ENCODE results near the gene GRIN3A.
"Not testable (repeated sequence)": the region's sequence is repeated elsewhere in the genome, so short reads cannot be mapped to it uniquely, and the experiment has no call there.

Gene GRIN3A

DNA sequence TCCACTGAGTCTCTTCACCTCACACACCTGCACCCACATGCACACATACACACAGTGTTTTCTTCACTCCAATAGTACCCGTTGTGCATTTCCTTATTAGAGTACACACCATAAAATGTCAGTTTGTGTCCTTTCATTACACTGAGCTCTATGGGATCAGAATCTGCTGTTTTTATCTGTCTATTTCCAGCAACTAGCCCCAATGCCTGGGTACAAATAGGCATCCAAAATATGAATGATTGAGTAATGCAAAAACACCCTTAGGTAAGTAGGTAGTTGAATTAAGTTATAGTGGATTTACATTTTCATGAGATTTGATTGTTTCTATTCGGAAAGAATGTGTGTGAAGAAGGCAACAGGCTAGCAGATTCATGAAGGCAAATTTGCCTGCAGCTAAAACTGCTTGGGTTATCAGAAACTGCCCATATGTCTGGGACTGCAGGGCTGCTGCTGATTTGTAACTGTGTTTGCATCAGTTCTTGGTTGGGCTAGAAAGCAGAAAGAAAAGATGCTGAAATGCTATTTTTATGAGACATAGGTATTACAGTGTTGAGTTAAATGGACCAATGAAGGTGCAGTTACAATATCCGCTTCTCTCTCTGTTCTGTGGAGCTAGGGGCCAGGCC, 170.6 kb downstream of the GRIN3A start:
- Histone ChIP-seq H3K9me3 (no peaks in the 10 kb centered on the region), H3K27me3 (no peaks in the 10 kb centered on the region), H3K27ac (no peak overlapping the region), H3K36me3 (peaks cover 73% of the 10 kb centered on the region), H3K4me1 (ENCODE audit: control insufficient read depth in 1 of 2, insufficient read depth in 1 of 2, low read depth in 1 of 2, low read length in 1 of 2) (peaks cover 3 to 5% of the 10 kb centered on the region in 2 experiments), H3K4me3 (ENCODE audit: low read depth in 1 of 2, low read length in 1 of 2) (no peak overlapping the region)
- TF ChIP-seq, protein P1, sequence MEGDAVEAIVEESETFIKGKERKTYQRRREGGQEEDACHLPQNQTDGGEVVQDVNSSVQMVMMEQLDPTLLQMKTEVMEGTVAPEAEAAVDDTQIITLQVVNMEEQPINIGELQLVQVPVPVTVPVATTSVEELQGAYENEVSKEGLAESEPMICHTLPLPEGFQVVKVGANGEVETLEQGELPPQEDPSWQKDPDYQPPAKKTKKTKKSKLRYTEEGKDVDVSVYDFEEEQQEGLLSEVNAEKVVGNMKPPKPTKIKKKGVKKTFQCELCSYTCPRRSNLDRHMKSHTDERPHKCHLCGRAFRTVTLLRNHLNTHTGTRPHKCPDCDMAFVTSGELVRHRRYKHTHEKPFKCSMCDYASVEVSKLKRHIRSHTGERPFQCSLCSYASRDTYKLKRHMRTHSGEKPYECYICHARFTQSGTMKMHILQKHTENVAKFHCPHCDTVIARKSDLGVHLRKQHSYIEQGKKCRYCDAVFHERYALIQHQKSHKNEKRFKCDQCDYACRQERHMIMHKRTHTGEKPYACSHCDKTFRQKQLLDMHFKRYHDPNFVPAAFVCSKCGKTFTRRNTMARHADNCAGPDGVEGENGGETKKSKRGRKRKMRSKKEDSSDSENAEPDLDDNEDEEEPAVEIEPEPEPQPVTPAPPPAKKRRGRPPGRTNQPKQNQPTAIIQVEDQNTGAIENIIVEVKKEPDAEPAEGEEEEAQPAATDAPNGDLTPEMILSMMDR (IDR thresholded peaks at IDR 0.05): no peak

DNA sequence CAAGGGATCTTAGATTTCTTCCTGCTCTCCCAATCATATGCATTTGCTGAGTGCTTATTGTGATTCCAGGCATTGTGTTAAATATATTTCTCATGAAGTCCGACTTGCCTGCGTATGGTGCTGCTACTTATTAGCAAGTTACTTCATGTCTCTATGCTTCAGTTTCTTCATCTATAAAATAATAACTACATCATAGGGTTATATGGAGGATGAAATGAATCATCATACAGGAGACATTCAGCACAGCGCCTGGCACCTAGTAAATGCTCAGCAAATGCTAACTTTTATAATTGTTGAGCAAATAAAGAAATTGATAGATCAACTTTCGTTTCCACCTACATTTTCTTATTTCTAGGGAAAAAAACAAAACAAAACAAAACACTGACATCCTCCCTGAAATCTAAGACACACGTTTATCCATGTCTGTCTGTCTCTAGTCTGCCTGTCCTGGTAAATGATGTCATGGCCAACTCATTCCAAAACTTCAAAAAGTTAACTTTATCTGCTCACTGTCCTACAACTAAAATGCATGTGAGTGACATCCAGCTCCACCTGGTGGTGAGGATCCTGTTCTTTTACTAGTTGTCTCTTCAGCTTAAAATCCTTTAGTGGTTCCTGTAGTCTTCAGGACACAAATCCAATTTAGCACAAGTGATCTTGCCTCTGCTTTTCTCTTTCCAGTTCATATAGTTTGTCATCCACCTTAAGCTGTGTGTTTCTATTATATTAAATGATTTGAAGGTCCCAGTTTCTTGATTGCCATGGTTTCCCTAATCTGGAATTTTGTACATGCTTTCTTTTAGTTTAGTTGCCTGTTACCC, 171.3 kb downstream of the GRIN3A start:
- Histone ChIP-seq H3K4me3 (ENCODE audit: low read depth in 1 of 2, low read length in 1 of 2) (no peak overlapping the region), H3K9me3 (no peaks in the 10 kb centered on the region), H3K27me3 (no peaks in the 10 kb centered on the region), H3K4me1 (ENCODE audit: control insufficient read depth in 1 of 2, insufficient read depth in 1 of 2, low read depth in 1 of 2, low read length in 1 of 2) (no peaks in the 10 kb centered on the region), H3K27ac (no peak overlapping the region), H3K36me3 (peaks cover 80% of the 10 kb centered on the region)
- TF ChIP-seq, protein P1 (IDR thresholded peaks at IDR 0.05): no peak

DNA sequence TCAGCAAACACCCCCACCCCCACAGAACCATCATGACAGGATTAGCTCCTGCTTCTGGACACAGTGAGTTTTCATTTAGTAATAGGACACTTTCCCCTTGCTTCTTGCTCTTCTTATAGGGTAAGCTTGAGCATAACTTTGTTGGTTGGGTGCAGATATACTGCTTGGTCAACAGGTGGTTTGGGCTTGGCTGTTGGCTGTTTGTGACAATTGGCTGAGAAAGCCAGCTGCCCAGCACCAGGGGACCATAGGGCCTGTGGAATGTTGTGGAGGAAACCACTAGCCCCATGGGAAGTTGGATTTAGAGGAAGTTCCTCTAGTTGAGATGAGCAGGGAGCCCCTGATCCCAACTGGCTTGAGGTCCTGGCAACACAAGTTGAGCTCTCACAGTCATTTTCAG, 174.2 kb downstream of the GRIN3A start:
- H3K36me3 ChIP-seq: peaks cover 90% of the 10 kb centered on the region
- H3K27me3 ChIP-seq: no peaks in the 10 kb centered on the region
- H3K27ac ChIP-seq: no peak overlapping the region
- H3K9me3 ChIP-seq: no peaks in the 10 kb centered on the region
- no peak overlapping the region for H3K4me3 ChIP-seq (ENCODE audit: low read depth in 1 of 2, low read length in 1 of 2)
- TF ChIP-seq, protein P1 (IDR thresholded peaks at IDR 0.05): no peak
- H3K4me1 ChIP-seq (ENCODE audit: control insufficient read depth in 1 of 2, insufficient read depth in 1 of 2, low read depth in 1 of 2, low read length in 1 of 2): no peaks in the 10 kb centered on the region

DNA sequence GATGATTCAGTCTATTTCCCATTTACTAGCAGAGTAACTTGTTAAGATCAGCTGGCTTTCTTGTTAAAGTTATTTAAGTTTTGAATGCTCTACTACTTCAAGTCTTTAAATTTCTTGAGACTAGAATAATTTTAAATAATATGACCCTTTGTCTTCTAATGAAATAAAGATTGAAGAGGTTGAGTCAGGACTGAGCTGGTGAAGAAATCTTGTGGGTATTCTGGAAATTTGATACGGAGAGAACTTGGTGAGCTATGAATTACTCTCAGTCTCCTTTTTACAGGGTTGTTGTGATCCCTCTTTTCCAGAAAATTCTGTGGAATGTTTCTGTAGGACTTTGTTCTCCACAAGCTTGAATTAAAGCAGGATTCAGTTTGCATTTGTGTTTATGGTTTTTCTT, 175.5 kb downstream of the GRIN3A start:
- Histone ChIP-seq H3K27me3 (no peaks in the 10 kb centered on the region), H3K27ac (no peak overlapping the region), H3K4me1 (ENCODE audit: control insufficient read depth in 1 of 2, insufficient read depth in 1 of 2, low read depth in 1 of 2, low read length in 1 of 2) (no peaks in the 10 kb centered on the region), H3K36me3 (peaks cover 88% of the 10 kb centered on the region), H3K9me3 (no peaks in the 10 kb centered on the region), H3K4me3 (ENCODE audit: low read depth in 1 of 2, low read length in 1 of 2) (no peak overlapping the region)
- TF ChIP-seq, protein P1 (IDR thresholded peaks at IDR 0.05): no peak

DNA sequence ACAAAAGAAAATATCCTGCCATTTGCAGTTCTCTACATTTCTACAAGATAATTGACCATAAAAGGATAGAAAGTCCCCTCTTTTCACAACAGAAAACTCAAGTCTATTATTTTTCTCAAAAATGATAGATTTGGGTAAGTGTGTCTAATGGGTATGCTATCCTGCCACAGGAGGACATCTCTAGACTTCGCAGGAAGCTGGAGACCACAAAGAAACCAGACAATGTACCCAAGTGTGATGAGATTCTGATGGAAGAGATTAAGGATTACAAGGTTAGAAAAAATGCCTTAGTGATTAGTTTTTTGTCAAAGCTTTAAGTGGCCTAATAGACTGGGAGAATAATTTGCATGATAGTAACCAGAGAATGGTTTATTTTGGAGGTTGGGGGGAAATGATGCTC, 176.7 kb downstream of the GRIN3A start:
- no peaks in the 10 kb centered on the region for H3K9me3 ChIP-seq
- H3K36me3 ChIP-seq: peaks cover 88% of the 10 kb centered on the region
- no peaks in the 10 kb centered on the region for H3K27me3 ChIP-seq
- no peaks in the 10 kb centered on the region for H3K4me1 ChIP-seq (ENCODE audit: control insufficient read depth in 1 of 2, insufficient read depth in 1 of 2, low read depth in 1 of 2, low read length in 1 of 2)
- H3K27ac ChIP-seq: no peak overlapping the region
- H3K4me3 ChIP-seq (ENCODE audit: low read depth in 1 of 2, low read length in 1 of 2): no peak overlapping the region
- TF ChIP-seq, protein P1 (IDR thresholded peaks at IDR 0.05): no peak

DNA sequence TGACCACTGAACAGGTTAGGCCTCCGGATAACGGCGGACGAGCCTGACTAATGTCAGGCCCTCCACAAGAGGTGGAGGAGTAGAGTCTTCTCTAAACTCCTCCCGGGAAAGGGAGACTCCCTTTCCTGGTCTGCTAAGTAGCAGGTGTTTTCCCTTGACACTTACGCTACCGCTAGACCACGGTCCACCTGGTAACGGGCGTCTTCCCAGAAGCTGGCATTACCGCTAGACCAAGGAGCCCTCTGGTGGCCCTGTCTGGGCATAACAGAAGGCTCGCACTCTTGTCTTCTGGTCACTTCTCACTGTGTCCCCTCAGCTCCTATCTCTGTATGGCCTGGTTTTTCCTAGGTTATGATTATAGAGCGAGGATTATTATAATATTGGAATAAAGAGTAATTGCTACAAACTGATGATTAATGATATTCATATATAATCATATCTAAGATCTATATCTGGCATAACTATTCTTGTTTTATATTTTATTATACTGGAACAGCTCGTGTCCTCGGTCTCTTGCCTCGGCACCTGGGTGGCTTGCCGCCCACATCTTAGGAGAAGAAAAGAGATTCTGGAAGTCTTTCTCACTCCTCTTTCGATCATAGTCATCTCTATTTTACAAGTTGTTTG, 188.9 kb downstream of the GRIN3A start:
- H3K36me3 ChIP-seq: peaks cover 96% of the 10 kb centered on the region

More for the DNA sequence above, 188.9 kb downstream of the GRIN3A start:
- not testable (repeated sequence) for H3K4me1 ChIP-seq (ENCODE audit: control insufficient read depth in 1 of 2, insufficient read depth in 1 of 2, low read depth in 1 of 2, low read length in 1 of 2); H3K27ac ChIP-seq; H3K9me3 ChIP-seq; H3K4me3 ChIP-seq (ENCODE audit: low read depth in 1 of 2, low read length in 1 of 2); H3K27me3 ChIP-seq

All from neutrophil (primary cell).